ENCODE results near the gene DCC.

DNA sequence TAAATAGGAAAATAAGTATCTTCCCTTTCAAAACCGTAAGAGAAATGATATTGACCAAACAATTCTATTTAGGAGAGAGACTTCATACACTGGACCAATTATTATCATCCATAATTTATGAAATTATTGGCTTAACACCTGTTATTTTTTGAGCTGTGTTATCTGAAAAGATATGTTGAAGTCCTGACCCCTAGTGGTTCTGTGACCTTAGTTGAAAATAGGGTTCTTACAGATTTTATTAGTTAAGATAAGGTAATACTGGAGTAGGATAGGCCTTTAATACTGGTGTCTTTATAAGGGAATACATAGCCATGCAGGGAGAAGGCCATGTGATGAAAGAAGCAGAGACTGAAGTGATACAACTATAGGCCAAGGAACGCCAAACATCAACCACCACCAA is 659.6 kb downstream of the DCC start:
- TF ChIP-seq, protein P1, sequence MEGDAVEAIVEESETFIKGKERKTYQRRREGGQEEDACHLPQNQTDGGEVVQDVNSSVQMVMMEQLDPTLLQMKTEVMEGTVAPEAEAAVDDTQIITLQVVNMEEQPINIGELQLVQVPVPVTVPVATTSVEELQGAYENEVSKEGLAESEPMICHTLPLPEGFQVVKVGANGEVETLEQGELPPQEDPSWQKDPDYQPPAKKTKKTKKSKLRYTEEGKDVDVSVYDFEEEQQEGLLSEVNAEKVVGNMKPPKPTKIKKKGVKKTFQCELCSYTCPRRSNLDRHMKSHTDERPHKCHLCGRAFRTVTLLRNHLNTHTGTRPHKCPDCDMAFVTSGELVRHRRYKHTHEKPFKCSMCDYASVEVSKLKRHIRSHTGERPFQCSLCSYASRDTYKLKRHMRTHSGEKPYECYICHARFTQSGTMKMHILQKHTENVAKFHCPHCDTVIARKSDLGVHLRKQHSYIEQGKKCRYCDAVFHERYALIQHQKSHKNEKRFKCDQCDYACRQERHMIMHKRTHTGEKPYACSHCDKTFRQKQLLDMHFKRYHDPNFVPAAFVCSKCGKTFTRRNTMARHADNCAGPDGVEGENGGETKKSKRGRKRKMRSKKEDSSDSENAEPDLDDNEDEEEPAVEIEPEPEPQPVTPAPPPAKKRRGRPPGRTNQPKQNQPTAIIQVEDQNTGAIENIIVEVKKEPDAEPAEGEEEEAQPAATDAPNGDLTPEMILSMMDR (IDR thresholded peaks at IDR 0.05 in 8 of 11, conservative IDR thresholded peaks at IDR 0.05 in 3 of 11): no peak
- no peak for TF ChIP-seq POLR2A (IDR thresholded peaks at IDR 0.05)

Measured in spleen (tissue), 7 donors.